Measurements from ENCODE around the gene OTOR.

The OTOR gene

GRCh38 chr20:16749573-16749972 is 1.4 kb downstream of the OTOR start:
- no peaks in the 10 kb centered on the region for H3K27me3 ChIP-seq (ENCODE audit: control insufficient read depth, insufficient read depth, low read length)
- H3K9me3 ChIP-seq (ENCODE audit: control insufficient read depth, insufficient read depth, low read length): no peaks in the 10 kb centered on the region
- no peak overlapping the region for H3K9ac ChIP-seq (ENCODE audit: low read depth, low read length)
- no peak overlapping the region for H3K4me3 ChIP-seq (ENCODE audit: low read depth, low read length)
- H3K36me3 ChIP-seq (ENCODE audit: control insufficient read depth, insufficient read depth, low read length): no peaks in the 10 kb centered on the region
- no peak overlapping the region for H3K27ac ChIP-seq (ENCODE audit: low read depth, low read length)
- H3K4me1 ChIP-seq (ENCODE audit: control insufficient read depth, insufficient read depth, low read length): peaks cover 8% of the 10 kb centered on the region

GRCh38 chr20:16752082-16752481 is 3.9 kb downstream of the OTOR start:
- H3K27ac ChIP-seq (ENCODE audit: low read depth, low read length): no peak overlapping the region
- H3K27me3 ChIP-seq (ENCODE audit: control insufficient read depth, insufficient read depth, low read length): no peaks in the 10 kb centered on the region
- H3K4me1 ChIP-seq (ENCODE audit: control insufficient read depth, insufficient read depth, low read length): peaks cover 8% of the 10 kb centered on the region
- peaks cover 11% of the 10 kb centered on the region for H3K9me3 ChIP-seq (ENCODE audit: control insufficient read depth, insufficient read depth, low read length)
- H3K9ac ChIP-seq (ENCODE audit: low read depth, low read length): no peak overlapping the region
- no peak overlapping the region for H3K4me3 ChIP-seq (ENCODE audit: low read depth, low read length)
- H3K36me3 ChIP-seq (ENCODE audit: control insufficient read depth, insufficient read depth, low read length): no peaks in the 10 kb centered on the region

GRCh38 chr20:16752901-16753300 is 4.7 kb downstream of the OTOR start:
- Histone ChIP-seq H3K27me3 (ENCODE audit: control insufficient read depth, insufficient read depth, low read length) (no peaks in the 10 kb centered on the region), H3K9ac (ENCODE audit: low read depth, low read length) (no peak overlapping the region), H3K9me3 (ENCODE audit: control insufficient read depth, insufficient read depth, low read length) (peaks cover 11% of the 10 kb centered on the region), H3K4me3 (ENCODE audit: low read depth, low read length) (no peak overlapping the region), H3K4me1 (ENCODE audit: control insufficient read depth, insufficient read depth, low read length) (peaks cover 8% of the 10 kb centered on the region), H3K36me3 (ENCODE audit: control insufficient read depth, insufficient read depth, low read length) (no peaks in the 10 kb centered on the region), H3K27ac (ENCODE audit: low read depth, low read length) (no peak overlapping the region)

- Histone ChIP-seq H3K9me3 (ENCODE audit: control insufficient read depth, insufficient read depth, low read length) (peaks cover 11% of the 10 kb centered on the region), H3K27me3 (ENCODE audit: control insufficient read depth, insufficient read depth, low read length) (no peaks in the 10 kb centered on the region), H3K36me3 (ENCODE audit: control insufficient read depth, insufficient read depth, low read length) (no peaks in the 10 kb centered on the region), H3K4me3 (ENCODE audit: low read depth, low read length) (no peak overlapping the region), H3K9ac (ENCODE audit: low read depth, low read length) (no peak overlapping the region), H3K4me1 (ENCODE audit: control insufficient read depth, insufficient read depth, low read length) (peaks cover 4% of the 10 kb centered on the region; the same call in 1 of the 2 replicates), H3K27ac (ENCODE audit: low read depth, low read length) (no peak overlapping the region)
Observed at GRCh38 chr20:16758454-16759180, 10.5 kb downstream of the OTOR start.

GRCh38 chr20:16759181-16759563 is 11.0 kb downstream of the OTOR start:
- Histone ChIP-seq H3K9ac (ENCODE audit: low read depth, low read length) (no peak overlapping the region), H3K36me3 (ENCODE audit: control insufficient read depth, insufficient read depth, low read length) (no peaks in the 10 kb centered on the region), H3K9me3 (ENCODE audit: control insufficient read depth, insufficient read depth, low read length) (peaks cover 11% of the 10 kb centered on the region), H3K27me3 (ENCODE audit: control insufficient read depth, insufficient read depth, low read length) (no peaks in the 10 kb centered on the region), H3K4me1 (ENCODE audit: control insufficient read depth, insufficient read depth, low read length) (peaks cover 4% of the 10 kb centered on the region; the same call in 1 of the 2 replicates), H3K4me3 (ENCODE audit: low read depth, low read length) (no peak overlapping the region), H3K27ac (ENCODE audit: low read depth, low read length) (no peak overlapping the region)

- no peaks in the 10 kb centered on the region for H3K36me3 ChIP-seq (ENCODE audit: control insufficient read depth, insufficient read depth, low read length)
- H3K9ac ChIP-seq (ENCODE audit: low read depth, low read length): no peak overlapping the region
- no peak overlapping the region for H3K4me3 ChIP-seq (ENCODE audit: low read depth, low read length)
- H3K27ac ChIP-seq (ENCODE audit: low read depth, low read length): no peak overlapping the region
- peaks cover 6% of the 10 kb centered on the region for H3K9me3 ChIP-seq (ENCODE audit: control insufficient read depth, insufficient read depth, low read length)
- H3K27me3 ChIP-seq (ENCODE audit: control insufficient read depth, insufficient read depth, low read length): no peaks in the 10 kb centered on the region
- peaks cover 4% of the 10 kb centered on the region; the same call in 1 of the 2 replicates for H3K4me1 ChIP-seq (ENCODE audit: control insufficient read depth, insufficient read depth, low read length)
Observed at GRCh38 chr20:16760431-16761304, 12.5 kb downstream of the OTOR start.

GRCh38 chr20:16761305-16761829 is 13.2 kb downstream of the OTOR start:
- Histone ChIP-seq H3K4me3 (ENCODE audit: low read depth, low read length) (no peak overlapping the region), H3K27ac (ENCODE audit: low read depth, low read length) (no peak overlapping the region), H3K9me3 (ENCODE audit: control insufficient read depth, insufficient read depth, low read length) (no peaks in the 10 kb centered on the region), H3K4me1 (ENCODE audit: control insufficient read depth, insufficient read depth, low read length) (peaks cover 4% of the 10 kb centered on the region; the same call in 1 of the 2 replicates), H3K36me3 (ENCODE audit: control insufficient read depth, insufficient read depth, low read length) (no peaks in the 10 kb centered on the region), H3K9ac (ENCODE audit: low read depth, low read length) (no peak overlapping the region), H3K27me3 (ENCODE audit: control insufficient read depth, insufficient read depth, low read length) (no peaks in the 10 kb centered on the region)

GRCh38 chr20:16764560-16764959 is 16.4 kb downstream of the OTOR start:
- Histone ChIP-seq H3K27me3 (ENCODE audit: control insufficient read depth, insufficient read depth, low read length) (no peaks in the 10 kb centered on the region), H3K4me1 (ENCODE audit: control insufficient read depth, insufficient read depth, low read length) (peaks cover 4% of the 10 kb centered on the region; the same call in 1 of the 2 replicates), H3K27ac (ENCODE audit: low read depth, low read length) (no peak overlapping the region), H3K36me3 (ENCODE audit: control insufficient read depth, insufficient read depth, low read length) (no peaks in the 10 kb centered on the region), H3K4me3 (ENCODE audit: low read depth, low read length) (no peak overlapping the region), H3K9me3 (ENCODE audit: control insufficient read depth, insufficient read depth, low read length) (no peaks in the 10 kb centered on the region), H3K9ac (ENCODE audit: low read depth, low read length) (no peak overlapping the region)

- Histone ChIP-seq H3K27me3 (ENCODE audit: control insufficient read depth, insufficient read depth, low read length) (no peaks in the 10 kb centered on the region), H3K4me1 (ENCODE audit: control insufficient read depth, insufficient read depth, low read length) (no peaks in the 10 kb centered on the region), H3K27ac (ENCODE audit: low read depth, low read length) (no peak overlapping the region), H3K4me3 (ENCODE audit: low read depth, low read length) (no peak overlapping the region), H3K9ac (ENCODE audit: low read depth, low read length) (no peak overlapping the region), H3K9me3 (ENCODE audit: control insufficient read depth, insufficient read depth, low read length) (0 out of 2 replicates have a peak, but pooled peaks cover 6% of the 10 kb centered on the region), H3K36me3 (ENCODE audit: control insufficient read depth, insufficient read depth, low read length) (no peaks in the 10 kb centered on the region)
Observed at GRCh38 chr20:16771213-16771612, 23.1 kb downstream of the OTOR start.

GRCh38 chr20:16775961-16776360 is 27.8 kb downstream of the OTOR start:
- Histone ChIP-seq H3K4me1 (ENCODE audit: control insufficient read depth, insufficient read depth, low read length) (no peaks in the 10 kb centered on the region), H3K9ac (ENCODE audit: low read depth, low read length) (no peak overlapping the region), H3K36me3 (ENCODE audit: control insufficient read depth, insufficient read depth, low read length) (no peaks in the 10 kb centered on the region), H3K9me3 (ENCODE audit: control insufficient read depth, insufficient read depth, low read length) (0 out of 2 replicates have a peak, but pooled peaks cover 6% of the 10 kb centered on the region), H3K4me3 (ENCODE audit: low read depth, low read length) (no peak overlapping the region), H3K27me3 (ENCODE audit: control insufficient read depth, insufficient read depth, low read length) (no peaks in the 10 kb centered on the region), H3K27ac (ENCODE audit: low read depth, low read length) (no peak overlapping the region)

GRCh38 chr20:16777126-16777525 is 29.0 kb downstream of the OTOR start:
- H3K4me3 ChIP-seq (ENCODE audit: low read depth, low read length): no peak overlapping the region
- H3K36me3 ChIP-seq (ENCODE audit: control insufficient read depth, insufficient read depth, low read length): no peaks in the 10 kb centered on the region
- 0 out of 2 replicates have a peak, but pooled peaks cover 6% of the 10 kb centered on the region for H3K9me3 ChIP-seq (ENCODE audit: control insufficient read depth, insufficient read depth, low read length)
- no peak overlapping the region for H3K9ac ChIP-seq (ENCODE audit: low read depth, low read length)
- H3K27ac ChIP-seq (ENCODE audit: low read depth, low read length): no peak overlapping the region
- H3K4me1 ChIP-seq (ENCODE audit: control insufficient read depth, insufficient read depth, low read length): no peaks in the 10 kb centered on the region
- no peaks in the 10 kb centered on the region for H3K27me3 ChIP-seq (ENCODE audit: control insufficient read depth, insufficient read depth, low read length)
